ENCODE results near the gene MSH5.

MSH5 gene

DNA sequence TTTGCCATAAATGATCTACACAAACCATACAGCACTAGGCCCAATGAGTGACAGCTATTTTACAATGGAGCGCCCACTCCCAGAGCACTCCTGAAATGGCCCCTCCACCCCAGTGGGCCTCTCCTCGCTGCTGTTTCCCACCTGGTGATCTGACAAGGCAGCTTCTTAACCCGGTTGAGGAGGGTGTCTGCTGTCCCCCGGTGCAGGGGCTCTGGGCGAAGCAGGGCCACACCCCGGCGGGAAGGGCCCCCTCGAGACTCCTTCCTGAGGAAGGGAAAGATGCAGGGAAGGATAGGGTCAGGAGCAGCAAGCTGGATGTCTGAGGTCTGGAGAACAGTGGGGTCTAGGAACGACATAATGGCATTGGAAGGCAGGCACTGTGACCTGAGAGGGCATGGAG lies 46.9 kb upstream of the MSH5 start:
- intact Hi-C loops (cut with DNase I; ENCODE audit: low total_unique reads) = no loop called here
- TF ChIP-seq, protein P1, sequence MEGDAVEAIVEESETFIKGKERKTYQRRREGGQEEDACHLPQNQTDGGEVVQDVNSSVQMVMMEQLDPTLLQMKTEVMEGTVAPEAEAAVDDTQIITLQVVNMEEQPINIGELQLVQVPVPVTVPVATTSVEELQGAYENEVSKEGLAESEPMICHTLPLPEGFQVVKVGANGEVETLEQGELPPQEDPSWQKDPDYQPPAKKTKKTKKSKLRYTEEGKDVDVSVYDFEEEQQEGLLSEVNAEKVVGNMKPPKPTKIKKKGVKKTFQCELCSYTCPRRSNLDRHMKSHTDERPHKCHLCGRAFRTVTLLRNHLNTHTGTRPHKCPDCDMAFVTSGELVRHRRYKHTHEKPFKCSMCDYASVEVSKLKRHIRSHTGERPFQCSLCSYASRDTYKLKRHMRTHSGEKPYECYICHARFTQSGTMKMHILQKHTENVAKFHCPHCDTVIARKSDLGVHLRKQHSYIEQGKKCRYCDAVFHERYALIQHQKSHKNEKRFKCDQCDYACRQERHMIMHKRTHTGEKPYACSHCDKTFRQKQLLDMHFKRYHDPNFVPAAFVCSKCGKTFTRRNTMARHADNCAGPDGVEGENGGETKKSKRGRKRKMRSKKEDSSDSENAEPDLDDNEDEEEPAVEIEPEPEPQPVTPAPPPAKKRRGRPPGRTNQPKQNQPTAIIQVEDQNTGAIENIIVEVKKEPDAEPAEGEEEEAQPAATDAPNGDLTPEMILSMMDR (IDR thresholded peaks at IDR 0.05) = no peak
- Histone ChIP-seq H3K4me3 (no peak overlapping the region), H3K9me3 (no peaks in the 10 kb centered on the region), H3K36me3 (peaks cover 63 to 100% (median 90%) of the 10 kb centered on the region in 3 donors), H3K27ac (no peak overlapping the region), H3K27me3 (no peaks in the 10 kb centered on the region), H3K4me1 (no peaks in the 10 kb centered on the region)
- no peak for DNase-seq

DNA sequence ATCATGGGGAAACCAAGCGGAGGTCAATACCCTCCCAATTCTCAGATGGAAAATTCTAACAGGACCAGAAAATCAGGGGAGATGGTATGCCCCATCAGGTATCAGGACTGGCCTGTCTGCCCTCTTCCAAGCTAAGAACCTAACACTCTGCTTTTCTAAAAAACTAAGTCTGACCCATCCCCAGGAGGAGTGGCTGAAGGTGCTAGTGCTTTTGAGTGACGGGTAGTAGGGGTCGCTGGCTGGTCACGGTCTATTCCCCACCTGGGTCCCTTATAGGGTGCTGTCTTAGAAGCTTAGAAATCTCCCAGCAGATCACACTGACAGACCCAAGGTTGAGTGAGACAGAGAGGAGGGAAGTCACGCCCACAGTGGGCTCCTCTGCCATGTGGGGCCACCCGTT lies 46.3 kb upstream of the MSH5 start:
- H3K36me3 ChIP-seq = peaks cover 57 to 98% (median 84%) of the 10 kb centered on the region in 3 donors
- H3K4me3 ChIP-seq = no peak overlapping the region
- intact Hi-C loops (cut with DNase I; ENCODE audit: low total_unique reads) = no loop called here
- DNase-seq = no peak
- no peak overlapping the region for H3K27ac ChIP-seq
- no peaks in the 10 kb centered on the region for H3K4me1 ChIP-seq
- TF ChIP-seq, protein P1 (IDR thresholded peaks at IDR 0.05) = no peak
- H3K27me3 ChIP-seq = no peaks in the 10 kb centered on the region
- H3K9me3 ChIP-seq = no peaks in the 10 kb centered on the region

DNA sequence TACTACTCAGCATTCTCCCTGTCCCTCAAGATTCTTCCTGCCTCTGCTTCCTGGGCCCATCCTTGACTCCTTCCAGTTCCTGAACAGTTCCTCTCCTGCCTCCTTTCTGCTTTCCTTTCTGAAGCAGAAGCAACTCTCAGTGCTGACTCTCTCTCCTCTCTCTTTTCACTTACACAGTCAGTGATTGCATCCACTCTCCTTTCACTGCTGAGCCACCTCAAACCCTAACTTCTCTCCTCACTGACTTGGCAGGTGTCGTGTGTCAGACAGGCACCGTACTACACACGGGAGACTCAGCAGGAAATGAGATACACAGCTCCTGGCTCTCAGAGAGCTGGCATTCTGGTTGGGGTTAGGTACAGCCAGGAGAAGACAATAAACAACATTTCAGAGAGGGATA lies 42.2 kb upstream of the MSH5 start:
- DNase-seq = no peak
- Histone ChIP-seq H3K36me3 (peaks cover 25 to 75% (median 47%) of the 10 kb centered on the region in 3 donors), H3K9me3 (no peaks in the 10 kb centered on the region), H3K4me3 (no peak overlapping the region), H3K27me3 (no peaks in the 10 kb centered on the region), H3K27ac (no peak overlapping the region), H3K4me1 (peaks cover 0 to 21% (median 17%) of the 10 kb centered on the region in 4 donors)
- intact Hi-C loops (cut with DNase I; ENCODE audit: low total_unique reads) = no loop called here
- TF ChIP-seq, protein P1 (IDR thresholded peaks at IDR 0.05) = no peak

DNA sequence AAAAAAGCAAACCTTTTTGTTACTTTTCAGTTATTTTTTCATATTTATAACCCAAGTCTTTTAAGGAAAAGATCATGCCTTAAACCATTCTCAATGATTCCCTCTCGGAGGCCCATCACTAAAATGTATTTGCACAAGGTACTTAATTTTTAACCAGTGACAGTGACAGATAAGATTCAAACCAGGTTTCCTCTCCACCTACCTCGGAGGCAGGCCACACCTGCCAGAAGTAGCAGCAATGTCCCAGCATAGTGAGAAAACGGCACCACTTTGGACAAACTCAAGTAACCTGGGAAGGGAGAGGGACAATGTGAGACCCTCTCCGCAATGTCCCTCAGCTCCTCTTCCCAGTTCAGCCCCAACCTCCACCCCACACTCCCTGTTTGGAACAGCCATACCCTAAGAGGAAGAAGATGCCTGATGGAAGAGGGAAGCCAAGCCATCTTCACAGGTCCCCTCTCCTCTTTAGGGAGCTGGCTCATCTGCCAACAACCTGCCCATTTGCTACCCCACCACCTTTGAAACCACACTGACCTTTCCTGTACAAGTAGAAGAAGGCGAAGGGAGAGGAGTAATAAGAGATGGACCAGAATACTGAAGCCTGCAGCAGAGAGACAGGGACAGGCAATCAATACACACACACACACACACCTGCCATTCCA lies 38.9 kb upstream of the MSH5 start:
- no peak overlapping the region for H3K4me3 ChIP-seq
- intact Hi-C loops (cut with DNase I; ENCODE audit: low total_unique reads) = loop anchor here (5.0 kb wide), 1 partner anchor 36 kb away; the partner anchor contains the start of gene CLIC1
- H3K27ac ChIP-seq = no peak overlapping the region
- peaks cover 12 to 42% (median 14%) of the 10 kb centered on the region in 3 donors for H3K36me3 ChIP-seq
- DNase-seq = no peak
- H3K9me3 ChIP-seq = no peaks in the 10 kb centered on the region
- peaks cover 6 to 27% (median 23%) of the 10 kb centered on the region in 4 donors for H3K4me1 ChIP-seq
- no peaks in the 10 kb centered on the region for H3K27me3 ChIP-seq
- TF ChIP-seq, protein P1 (IDR thresholded peaks at IDR 0.05) = no peak

DNA sequence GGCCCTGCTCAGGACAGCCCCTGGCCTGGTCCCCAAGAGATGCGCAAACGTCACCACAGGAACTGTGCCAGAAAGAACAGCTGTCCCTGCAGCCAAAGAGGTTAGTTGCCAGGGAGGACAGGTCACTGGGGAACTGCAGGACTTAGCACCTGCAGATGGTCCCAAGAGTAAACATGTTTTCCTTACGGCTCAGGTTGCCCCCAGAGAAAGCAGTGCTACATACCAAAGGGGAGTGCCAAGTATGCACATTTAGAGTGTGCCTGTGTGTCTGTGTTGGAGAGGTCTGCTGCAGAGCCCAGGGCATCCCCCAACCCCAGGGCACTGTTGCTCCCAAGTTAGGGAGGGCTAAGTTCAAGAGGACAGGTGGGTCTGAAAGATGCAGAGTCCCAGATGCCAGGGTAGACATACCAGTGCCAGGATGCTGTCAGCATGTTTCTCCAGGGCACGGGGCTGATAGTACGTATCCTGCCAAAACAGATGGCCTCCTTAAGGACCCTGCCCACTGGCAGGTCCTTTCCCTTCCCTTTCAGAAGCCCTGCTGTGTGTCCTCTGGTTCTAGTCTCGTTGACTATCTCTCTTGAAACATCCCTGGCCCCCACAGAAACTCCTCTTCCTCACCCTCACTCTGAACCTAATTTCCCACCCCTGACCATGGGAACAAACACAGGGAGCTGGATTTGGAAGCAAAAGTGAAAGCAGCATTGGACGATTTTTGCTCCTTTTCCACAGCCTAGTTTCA lies 38.0 kb upstream of the MSH5 start:
- TF ChIP-seq, protein P1 (IDR thresholded peaks at IDR 0.05) = no peak
- intact Hi-C loops (cut with DNase I; ENCODE audit: low total_unique reads) = loop anchor here (5.0 kb wide), 1 partner anchor 35 kb away; the partner anchor contains the start of gene CLIC1

More for the DNA sequence above, 38.0 kb upstream of the MSH5 start:
- Histone ChIP-seq H3K4me1 (peaks cover 6 to 27% (median 23%) of the 10 kb centered on the region in 4 donors), H3K36me3 (peaks cover 3 to 32% (median 4%) of the 10 kb centered on the region in 3 donors), H3K9me3 (no peaks in the 10 kb centered on the region), H3K4me3 (peak overlapping the region; percentile 79 to 95), H3K27me3 (no peaks in the 10 kb centered on the region), H3K27ac (peak overlapping the region; percentile 94 to 99)
- DNase-seq = no peak
